Stimulated activated effector memory CD8-positive, alpha-beta T cell treated with anti-CD3 and anti-CD28 coated beads, Interleukin-12 subunit alpha, Interleukin-12 subunit beta, amount 100 ng/mL, for 72 hours (primary cell): ENCODE results near the gene PPFIA2.

Experiments used
- ATAC-seq: fragments of 150-1000 bp; cut with Tn5 transposase; 2 replicates; pipeline ENCODE4 v1.10.0; 2021
- DNase-seq, 2 donors: peaks; one replicate each; pipeline ENCODE4 v3.0.0; 2021 to 2022; ENCODE audit warnings: low spot score in 2 of 2
- H3K27ac Mint-ChIP-seq: one replicate; pipeline ENCODE4 v1.8.0; 2022; ENCODE audit warnings: mild to moderate bottlenecking, mixed read lengths
- H3K36me3 Mint-ChIP-seq: one replicate; pipeline ENCODE4 v1.8.0; 2022; ENCODE audit warnings: mild to moderate bottlenecking, mixed read lengths
- H3K4me1 Mint-ChIP-seq: one replicate; pipeline ENCODE4 v1.8.0; 2022; ENCODE audit warnings: mixed read lengths
- H3K4me3 Mint-ChIP-seq: one replicate; pipeline ENCODE4 v1.8.0; 2022; ENCODE audit warnings: mild to moderate bottlenecking, mixed read lengths
- H3K9me3 Mint-ChIP-seq: one replicate; pipeline ENCODE4 v1.8.0; 2022; ENCODE audit warnings: mixed read lengths

PPFIA2 gene

DNA sequence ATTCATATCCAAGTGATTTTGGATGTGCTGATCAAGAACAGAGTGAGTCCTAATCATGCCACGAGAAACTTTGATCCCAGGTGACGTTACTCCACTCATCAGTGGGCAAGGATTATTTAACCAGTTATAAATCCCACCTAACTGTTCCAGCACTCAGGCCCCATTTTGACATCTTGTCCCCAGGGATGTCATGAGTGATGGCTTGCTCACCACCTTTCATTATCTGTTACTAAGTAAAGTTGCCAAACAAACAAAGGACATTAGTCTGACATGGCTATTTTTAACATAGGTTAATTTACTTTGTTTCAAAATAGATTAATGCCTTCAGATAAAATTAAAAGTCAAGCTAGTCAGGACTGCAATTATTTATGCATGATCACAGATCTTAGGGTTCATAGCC is 425.3 kb downstream of the PPFIA2 start:
- Mint-ChIP-seq H3K27ac (no peak overlapping the region), H3K9me3 (peaks cover 12% of the 10 kb centered on the region)

DNA sequence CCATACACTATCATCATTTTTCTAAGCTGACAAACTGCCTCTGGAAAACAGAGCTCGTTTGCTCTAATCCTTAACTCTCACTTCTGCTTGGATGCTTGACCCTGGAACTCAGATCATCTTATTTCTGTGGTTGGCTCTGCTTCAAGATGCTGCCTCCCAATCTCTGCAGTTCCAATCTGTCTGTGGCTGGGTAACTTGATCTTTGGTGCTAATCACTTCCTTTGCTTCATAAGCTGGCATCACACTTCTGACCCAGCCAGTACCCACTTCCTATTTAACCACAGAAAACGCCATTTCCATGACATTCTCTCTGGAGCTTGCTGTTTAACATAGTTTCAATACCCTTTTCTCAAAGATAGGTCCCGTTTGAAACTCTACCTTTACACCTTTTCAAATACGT is 427.1 kb downstream of the PPFIA2 start:
- no peak overlapping the region for H3K27ac Mint-ChIP-seq
- H3K4me1 Mint-ChIP-seq: no peaks in the 10 kb centered on the region
- H3K4me3 Mint-ChIP-seq: no peak overlapping the region
- H3K36me3 Mint-ChIP-seq: no peaks in the 10 kb centered on the region
- ATAC-seq: no peak
- DNase-seq: no peak
- peaks cover 12% of the 10 kb centered on the region for H3K9me3 Mint-ChIP-seq

More for the DNA sequence above, 425.3 kb downstream of the PPFIA2 start:
- H3K4me3 Mint-ChIP-seq: no peak overlapping the region
- ATAC-seq (no peak), DNase-seq (no peak)
- H3K36me3 Mint-ChIP-seq: no peaks in the 10 kb centered on the region
- H3K4me1 Mint-ChIP-seq: no peaks in the 10 kb centered on the region

GRCh38 chr12:81330480-81330879 is 428.7 kb downstream of the PPFIA2 start:
- Mint-ChIP-seq H3K4me3 (no peak overlapping the region), H3K36me3 (no peaks in the 10 kb centered on the region), H3K4me1 (no peaks in the 10 kb centered on the region), H3K9me3 (peaks cover 12% of the 10 kb centered on the region), H3K27ac (no peak overlapping the region)
- DNase-seq (no peak), ATAC-seq (no peak)

GRCh38 chr12:81329085-81329484 is 430.1 kb downstream of the PPFIA2 start:
- Mint-ChIP-seq H3K9me3 (peaks cover 9% of the 10 kb centered on the region), H3K4me1 (no peaks in the 10 kb centered on the region), H3K4me3 (no peak overlapping the region), H3K36me3 (no peaks in the 10 kb centered on the region), H3K27ac (no peak overlapping the region)
- ATAC-seq (no peak), DNase-seq (no peak)

DNA sequence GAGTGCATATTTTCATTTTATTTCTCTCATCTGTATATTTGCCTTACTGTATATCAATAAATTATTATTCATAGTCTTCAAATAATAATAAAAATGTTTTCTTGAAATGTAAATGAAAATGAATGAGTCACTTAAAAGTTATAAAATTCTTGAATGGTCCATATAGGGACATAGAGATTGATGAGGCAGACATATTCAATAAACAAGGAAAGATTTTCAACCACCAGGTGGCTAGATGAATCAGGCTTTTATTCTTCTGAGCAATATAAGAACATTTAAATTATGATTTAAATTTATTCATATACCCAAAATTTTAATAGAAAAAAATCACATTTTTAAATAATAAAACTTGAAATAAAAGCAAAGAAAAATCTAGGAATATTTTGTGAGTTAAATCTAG is 431.7 kb downstream of the PPFIA2 start:
- ATAC-seq (no peak), DNase-seq (no peak)
- no peak overlapping the region for H3K27ac Mint-ChIP-seq
- no peaks in the 10 kb centered on the region for H3K36me3 Mint-ChIP-seq
- H3K9me3 Mint-ChIP-seq: peaks cover 9% of the 10 kb centered on the region
- H3K4me1 Mint-ChIP-seq: no peaks in the 10 kb centered on the region
- no peak overlapping the region for H3K4me3 Mint-ChIP-seq

GRCh38 chr12:81325086-81325485 is 434.1 kb downstream of the PPFIA2 start:
- peaks cover 7% of the 10 kb centered on the region for H3K9me3 Mint-ChIP-seq
- H3K36me3 Mint-ChIP-seq: no peaks in the 10 kb centered on the region
- no peaks in the 10 kb centered on the region for H3K4me1 Mint-ChIP-seq
- ATAC-seq: no peak
- no peak overlapping the region for H3K27ac Mint-ChIP-seq
- no peak overlapping the region for H3K4me3 Mint-ChIP-seq
- DNase-seq: no peak

- H3K36me3 Mint-ChIP-seq: no peaks in the 10 kb centered on the region
- H3K27ac Mint-ChIP-seq: no peak overlapping the region
- DNase-seq (no peak), ATAC-seq (no peak)
- no peak overlapping the region for H3K4me3 Mint-ChIP-seq
- H3K9me3 Mint-ChIP-seq: peaks cover 9% of the 10 kb centered on the region
- H3K4me1 Mint-ChIP-seq: no peaks in the 10 kb centered on the region
Measured at GRCh38 chr12:81314903-81315531, 444.1 kb downstream of the PPFIA2 start.

- no peak for DNase-seq
- no peak for ATAC-seq
- no peaks in the 10 kb centered on the region for H3K36me3 Mint-ChIP-seq
- H3K9me3 Mint-ChIP-seq: peaks cover 18% of the 10 kb centered on the region
- H3K27ac Mint-ChIP-seq: no peak overlapping the region
- H3K4me3 Mint-ChIP-seq: no peak overlapping the region
- no peaks in the 10 kb centered on the region for H3K4me1 Mint-ChIP-seq
Measured at GRCh38 chr12:81303935-81304334, 455.2 kb downstream of the PPFIA2 start.

DNA sequence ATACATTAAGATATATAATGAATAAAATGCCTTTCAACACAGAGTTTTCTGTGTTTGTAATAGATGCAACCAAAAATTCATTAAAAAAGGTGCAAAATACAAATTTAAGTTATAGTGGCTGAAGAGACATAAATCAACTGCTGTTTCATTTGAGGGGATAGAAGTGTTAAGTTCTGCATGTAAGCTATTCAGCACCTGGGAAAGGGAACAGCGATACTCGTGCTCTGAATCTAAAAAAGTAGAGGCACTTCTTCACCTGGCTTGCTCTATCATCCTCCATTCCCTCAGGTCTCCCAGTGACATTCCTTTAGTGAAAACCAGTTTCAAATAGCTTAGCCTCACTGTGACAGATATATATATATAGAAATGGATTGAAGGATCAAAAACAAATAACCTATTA is 458.7 kb downstream of the PPFIA2 start:
- peaks cover 14% of the 10 kb centered on the region for H3K9me3 Mint-ChIP-seq
- DNase-seq (no peak), ATAC-seq (no peak)
- no peaks in the 10 kb centered on the region for H3K4me1 Mint-ChIP-seq
- H3K4me3 Mint-ChIP-seq: no peak overlapping the region
- no peak overlapping the region for H3K27ac Mint-ChIP-seq
- H3K36me3 Mint-ChIP-seq: no peaks in the 10 kb centered on the region

GRCh38 chr12:81297601-81298000 is 461.5 kb downstream of the PPFIA2 start:
- DNase-seq: no peak
- no peak for ATAC-seq
- no peaks in the 10 kb centered on the region for H3K36me3 Mint-ChIP-seq
- H3K9me3 Mint-ChIP-seq: peaks cover 13% of the 10 kb centered on the region
- no peaks in the 10 kb centered on the region for H3K4me1 Mint-ChIP-seq
- no peak overlapping the region for H3K27ac Mint-ChIP-seq
- H3K4me3 Mint-ChIP-seq: no peak overlapping the region

- H3K4me3 Mint-ChIP-seq: no peak overlapping the region
Measured at GRCh38 chr12:81296556-81297305, 462.4 kb downstream of the PPFIA2 start.

GRCh38 chr12:81295251-81295650 is 463.9 kb downstream of the PPFIA2 start:
- Mint-ChIP-seq H3K4me3 (no peak overlapping the region), H3K36me3 (no peaks in the 10 kb centered on the region), H3K27ac (no peak overlapping the region), H3K4me1 (no peaks in the 10 kb centered on the region), H3K9me3 (peaks cover 11% of the 10 kb centered on the region)
- no peak for ATAC-seq
- no peak for DNase-seq

More at GRCh38 chr12:81296556-81297305, 462.4 kb downstream of the PPFIA2 start:
- Mint-ChIP-seq H3K4me1 (no peaks in the 10 kb centered on the region), H3K27ac (no peak overlapping the region), H3K36me3 (no peaks in the 10 kb centered on the region), H3K9me3 (peaks cover 16% of the 10 kb centered on the region)
- DNase-seq (no peak), ATAC-seq (no peak)

DNA sequence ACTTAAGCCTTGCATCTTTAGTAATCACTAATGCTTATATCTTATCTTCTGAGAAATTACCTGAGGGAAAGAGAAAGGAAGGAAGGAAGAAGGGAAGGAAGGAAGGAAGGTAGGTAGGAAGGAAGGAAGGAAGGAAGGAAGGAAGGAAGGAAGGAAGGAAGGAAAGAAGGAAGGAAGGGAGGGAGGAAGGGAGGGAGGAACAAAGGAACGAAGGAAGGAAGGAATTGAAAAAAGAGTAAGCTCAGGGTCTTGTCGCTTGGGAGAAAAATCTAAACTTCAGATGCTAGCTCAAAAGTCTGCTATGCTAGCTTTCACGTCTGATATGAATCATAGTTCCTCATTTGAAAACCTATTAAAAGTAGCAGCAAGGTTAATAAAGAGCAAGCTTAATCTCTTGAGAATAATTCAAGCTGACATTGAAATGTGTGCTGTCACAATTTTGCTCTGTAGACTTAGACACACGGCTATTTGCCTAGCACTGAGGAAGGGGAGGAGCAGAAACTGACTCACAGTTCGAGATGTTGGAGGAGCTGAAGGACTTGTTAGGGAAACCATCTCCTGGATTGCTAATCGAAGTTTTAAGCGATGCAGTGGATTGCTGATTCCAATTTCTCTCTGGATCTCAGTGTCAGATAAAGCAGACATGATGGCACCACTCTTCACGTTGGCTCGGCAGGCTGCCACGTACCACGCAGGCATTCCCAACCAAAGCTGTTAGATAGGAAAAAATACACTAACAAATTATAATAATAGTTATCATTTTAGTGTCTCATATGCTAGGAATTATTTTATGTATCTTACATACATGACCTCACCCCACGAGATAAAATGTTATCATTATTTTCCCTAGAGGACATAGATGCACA is 464.6 kb downstream of the PPFIA2 start:
- Mint-ChIP-seq H3K27ac (no peak overlapping the region), H3K36me3 (no peaks in the 10 kb centered on the region), H3K9me3 (peaks cover 13% of the 10 kb centered on the region), H3K4me1 (no peaks in the 10 kb centered on the region), H3K4me3 (no peak overlapping the region)
- ATAC-seq (no peak), DNase-seq (no peak)

GRCh38 chr12:81288651-81289050 is 470.5 kb downstream of the PPFIA2 start:
- Mint-ChIP-seq H3K36me3 (no peaks in the 10 kb centered on the region), H3K4me1 (no peaks in the 10 kb centered on the region), H3K9me3 (peaks cover 9% of the 10 kb centered on the region), H3K4me3 (no peak overlapping the region), H3K27ac (no peak overlapping the region)
- ATAC-seq (no peak), DNase-seq (no peak)

GRCh38 chr12:81284137-81284536 is 475.0 kb downstream of the PPFIA2 start:
- no peak overlapping the region for H3K4me3 Mint-ChIP-seq

More at GRCh38 chr12:81284137-81284536, 475.0 kb downstream of the PPFIA2 start:
- DNase-seq: no peak
- H3K9me3 Mint-ChIP-seq: peaks cover 6% of the 10 kb centered on the region
- H3K4me1 Mint-ChIP-seq: no peaks in the 10 kb centered on the region
- no peak for ATAC-seq
- no peaks in the 10 kb centered on the region for H3K36me3 Mint-ChIP-seq
- no peak overlapping the region for H3K27ac Mint-ChIP-seq
